ENCODE results near the gene ELOVL6.
A peak's percentile ranks its signal among the peaks of the same experiment; 100 is the strongest.
"Not testable (repeated sequence)": the region's sequence is repeated elsewhere in the genome, so short reads cannot be mapped to it uniquely, and the experiment has no call there.

Gene ELOVL6

GRCh38 chr4:110074570-110074969, 123.8 kb downstream of the ELOVL6 start:
- no peak for DNase-seq (ENCODE audit: low read depth)

DNA sequence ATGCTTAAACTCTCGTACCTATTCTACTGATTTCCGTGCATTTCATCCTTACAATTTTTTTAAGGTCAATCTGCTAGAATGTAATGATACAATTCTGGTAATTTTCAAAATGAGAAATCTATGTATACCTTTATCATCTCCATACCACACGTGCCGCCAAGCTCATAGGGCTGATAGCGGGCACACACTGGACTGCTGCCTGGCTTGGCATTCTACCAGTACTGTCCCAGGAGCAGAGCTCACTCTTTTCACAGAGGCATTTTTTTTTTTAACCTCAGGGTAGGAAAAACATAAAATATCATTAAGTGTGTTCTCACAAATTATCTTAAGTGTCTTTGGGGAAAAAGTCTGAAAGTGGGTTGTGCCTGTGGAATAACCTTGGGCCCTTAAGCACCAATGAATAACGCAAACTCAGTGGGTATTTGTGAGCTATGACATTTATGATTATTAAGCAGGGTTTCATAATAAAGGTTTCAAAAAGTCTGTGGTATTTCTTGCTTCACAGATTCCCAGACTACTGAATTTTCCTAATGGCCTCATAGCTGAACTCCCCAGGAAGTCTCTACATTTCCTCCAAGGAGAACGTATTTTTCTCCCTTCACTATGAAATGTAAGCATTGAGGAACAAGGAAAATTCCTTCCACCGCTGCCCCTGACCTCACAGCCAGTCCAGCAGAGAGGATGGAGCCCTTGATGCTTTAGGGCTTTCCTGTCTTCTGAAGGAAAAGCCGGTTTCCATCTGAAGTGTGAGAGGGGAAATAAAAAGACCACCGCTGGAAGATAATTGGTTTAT, 125.2 kb downstream of the ELOVL6 start:
- no peak for DNase-seq (ENCODE audit: low read depth)

DNA sequence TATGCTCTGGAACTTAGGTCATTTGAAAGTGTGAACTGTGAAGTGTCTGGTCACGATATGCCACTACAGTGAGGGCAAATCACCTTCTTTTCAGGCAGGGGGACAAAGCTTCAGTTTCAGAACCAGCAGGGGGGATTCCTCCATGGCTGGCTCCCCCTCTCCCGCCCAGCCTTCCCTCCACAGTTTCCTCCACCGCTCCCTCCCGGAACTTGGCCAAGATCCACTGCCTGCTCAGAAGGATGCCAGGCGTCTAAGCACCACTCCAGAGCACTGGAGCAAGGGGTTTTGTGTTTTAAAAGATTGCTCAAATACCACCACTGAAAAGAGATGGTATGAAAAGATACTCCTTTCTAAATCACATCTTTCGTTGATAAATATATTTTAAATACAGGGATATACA, 126.9 kb downstream of the ELOVL6 start:
- no peak for DNase-seq (ENCODE audit: low read depth)

DNA sequence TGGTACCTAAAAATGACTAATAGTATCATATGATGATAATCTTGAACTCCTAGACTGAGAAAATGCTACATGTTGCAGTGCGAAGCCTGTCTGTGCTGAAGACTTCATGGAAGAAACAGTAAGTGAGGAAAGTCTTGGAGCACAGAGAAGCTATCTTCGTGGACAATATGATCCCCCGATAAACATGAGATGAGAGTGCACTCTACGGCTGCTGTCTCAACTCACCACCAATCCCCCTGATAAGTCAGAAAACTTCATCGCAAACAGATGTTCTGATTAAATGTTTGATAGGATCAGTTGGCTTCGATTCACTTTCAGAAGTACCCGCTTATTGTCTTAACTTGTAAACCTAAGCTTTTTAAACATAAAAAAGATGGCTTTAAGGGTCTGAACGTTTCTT, 130.2 kb downstream of the ELOVL6 start:
- DNase-seq (ENCODE audit: low read depth) = no peak

DNA sequence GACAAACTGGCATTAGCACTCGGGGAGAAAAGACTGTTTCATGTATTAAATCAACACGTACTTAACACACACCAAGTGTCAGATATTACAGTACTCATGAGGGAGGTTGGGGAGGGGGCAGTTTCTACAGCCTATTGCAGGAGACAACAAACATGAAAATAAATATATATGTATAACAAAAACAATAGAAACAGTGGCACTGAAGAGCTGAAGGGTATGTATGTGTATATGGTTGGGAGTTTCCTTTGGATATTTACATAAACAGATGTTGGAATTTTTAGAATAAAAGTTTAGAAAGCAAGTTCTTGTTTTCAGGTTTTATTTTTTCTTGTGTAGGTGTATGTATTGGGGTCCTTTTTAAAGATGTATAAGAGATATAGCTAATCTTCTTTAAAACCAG, 133.5 kb downstream of the ELOVL6 start:
- no peak for DNase-seq (ENCODE audit: low read depth)

DNA sequence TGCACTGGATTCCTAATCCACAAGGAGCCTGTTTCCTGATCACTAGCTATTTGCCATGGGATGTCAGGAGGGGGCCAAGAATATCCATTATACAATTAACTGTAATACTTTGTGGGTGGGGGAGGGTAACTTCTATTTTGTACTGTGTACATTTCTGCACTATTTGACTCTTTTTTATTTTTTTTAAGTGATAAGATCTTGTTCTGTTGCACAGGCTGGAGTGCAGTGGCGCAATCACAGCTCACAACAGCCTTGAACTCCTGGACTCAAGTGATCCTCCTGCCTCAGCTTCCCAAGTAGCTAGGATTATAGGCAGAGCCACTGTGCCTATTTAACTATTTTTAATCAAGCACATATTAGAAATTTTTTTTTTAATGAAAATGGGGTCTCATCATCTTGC, 134.1 kb downstream of the ELOVL6 start:
- DNase-seq (ENCODE audit: low read depth) = no peak

DNA sequence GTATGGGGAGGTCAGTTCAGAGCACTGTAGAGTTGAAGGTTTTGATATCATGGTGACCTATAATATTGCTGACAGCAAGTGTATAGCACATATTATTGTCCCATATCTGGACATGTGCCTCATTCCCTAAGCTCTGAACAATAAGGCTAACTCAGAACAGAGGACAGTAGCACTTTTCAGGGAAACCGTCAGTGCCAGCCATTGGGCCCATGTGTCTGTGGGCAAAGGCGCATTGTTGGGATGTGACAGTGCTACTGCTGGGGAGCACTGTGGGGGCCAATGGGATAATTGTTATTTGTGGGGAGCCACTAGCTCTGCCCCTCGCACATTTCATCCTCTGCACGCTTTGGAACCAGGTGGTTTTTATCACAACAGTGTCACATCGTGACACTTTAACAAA, 136.2 kb downstream of the ELOVL6 start:
- DNase-seq (ENCODE audit: low read depth) = no peak

DNA sequence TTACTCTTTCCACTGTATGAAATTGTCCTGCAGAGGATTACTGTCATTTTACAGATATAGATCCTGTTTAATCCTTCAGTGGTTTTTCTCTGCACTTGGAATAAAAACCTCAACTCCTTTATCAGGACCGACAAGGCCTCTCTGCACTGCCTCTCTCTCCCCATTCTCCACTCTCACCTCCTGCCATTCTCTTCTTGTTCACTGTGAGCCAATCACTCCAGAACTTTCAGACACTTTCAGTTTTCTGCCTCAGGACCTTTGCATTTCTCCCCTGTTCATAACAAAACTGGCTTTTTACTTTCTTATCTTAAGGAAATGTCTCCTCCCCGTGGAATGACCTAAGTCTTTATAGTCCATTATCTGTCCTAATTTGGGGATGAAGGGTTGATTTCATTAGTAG, 137.3 kb downstream of the ELOVL6 start:
- no peak for DNase-seq (ENCODE audit: low read depth)

GRCh38 chr4:110059556-110060191, 138.7 kb downstream of the ELOVL6 start:
- peak; percentile 14 for DNase-seq (ENCODE audit: low read depth)

DNA sequence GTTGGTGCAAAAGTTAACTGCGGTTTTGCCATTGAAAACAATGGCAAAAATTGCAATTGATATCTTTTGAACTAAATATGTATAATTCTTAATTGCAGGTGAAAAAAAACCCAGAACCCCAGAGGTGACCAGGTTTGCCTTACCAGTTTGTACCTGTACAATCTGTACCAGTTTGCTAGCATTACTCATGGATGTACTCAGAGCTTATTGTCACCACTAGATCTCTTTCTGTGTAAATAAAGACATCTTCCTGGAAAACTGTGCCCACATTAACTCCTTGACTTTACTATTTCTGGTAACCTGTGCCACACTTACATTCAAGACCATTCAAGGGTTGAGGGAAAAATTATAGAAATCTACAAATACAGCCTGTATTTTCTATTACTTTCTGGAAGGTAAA, 139.7 kb downstream of the ELOVL6 start:
- DNase-seq (ENCODE audit: low read depth) = no peak

DNA sequence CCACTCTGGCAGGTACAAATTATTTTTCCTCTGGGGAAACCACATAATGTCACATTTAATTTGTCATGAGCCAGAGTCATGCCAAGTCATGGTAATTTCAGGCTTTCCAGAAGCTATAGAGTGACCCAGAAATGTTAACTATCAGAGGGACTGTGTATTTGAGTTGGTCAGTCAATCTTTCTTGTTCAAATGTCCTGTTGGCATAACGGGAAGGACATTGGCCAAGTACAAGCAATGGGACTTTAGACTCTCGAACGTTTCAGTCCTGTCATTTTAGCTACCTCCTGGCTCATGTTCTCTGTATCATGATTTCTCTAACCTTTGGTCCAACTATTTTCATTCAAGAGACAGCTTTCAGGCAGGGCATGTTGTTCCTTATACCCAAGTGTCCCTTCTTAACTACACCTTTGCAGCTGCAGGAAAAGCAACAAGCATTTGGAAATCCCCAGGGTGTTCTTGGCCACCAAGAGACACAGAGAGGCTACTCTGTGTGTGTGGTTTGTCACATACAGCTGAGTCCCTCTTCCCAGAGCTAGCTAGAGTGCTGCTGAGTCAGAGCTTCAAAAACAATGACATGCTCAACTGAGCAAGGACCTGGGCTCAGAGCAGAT, 143.2 kb downstream of the ELOVL6 start:
- DNase-seq (ENCODE audit: low read depth) = no peak

DNA sequence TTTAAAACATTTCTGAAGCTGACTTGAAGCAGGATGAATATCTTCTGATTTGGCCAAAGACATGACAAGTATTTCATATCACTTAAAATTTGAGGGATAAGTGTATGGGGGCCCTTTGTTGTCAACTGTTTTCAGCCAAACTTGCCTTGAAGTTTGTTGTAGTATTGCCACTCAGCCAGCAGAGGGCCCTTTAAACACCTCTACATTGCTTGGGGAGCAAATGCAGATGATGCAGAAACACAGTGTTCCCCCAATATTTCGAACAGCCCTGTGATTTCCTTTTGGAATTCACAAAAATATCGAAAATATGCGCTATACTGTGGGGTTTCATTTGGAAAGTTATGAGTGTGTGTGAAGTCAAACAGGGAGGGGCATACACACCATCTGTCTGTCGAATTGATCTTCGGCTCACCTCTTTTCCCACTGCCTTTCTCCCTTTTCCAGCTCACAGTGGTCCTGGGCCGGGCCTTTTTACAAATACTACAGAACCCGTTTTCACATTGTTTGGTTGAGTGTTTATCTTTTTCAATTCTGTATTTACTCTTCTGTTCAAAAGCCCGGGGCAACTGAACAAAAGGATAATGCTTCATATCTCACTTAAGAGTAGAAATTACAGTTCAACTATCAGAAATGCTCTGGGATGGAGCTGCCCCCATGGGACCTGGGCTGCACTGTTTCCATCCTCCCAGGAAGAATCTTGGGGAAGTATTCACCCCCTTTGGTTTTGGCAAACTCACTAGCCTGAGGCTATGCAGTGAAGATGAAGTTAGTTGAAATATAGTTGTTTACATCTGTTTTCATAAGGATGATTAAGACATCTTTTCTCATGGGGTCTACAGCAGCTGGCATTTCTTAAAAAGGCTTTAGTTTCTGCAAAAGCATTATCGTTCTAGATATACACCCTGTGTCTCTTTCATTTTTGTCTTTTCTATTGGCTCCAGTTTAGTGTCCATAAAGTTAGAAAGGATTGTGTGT, 148.2 kb downstream of the ELOVL6 start:
- DNase-seq (ENCODE audit: low read depth) = peak; percentile 14

DNA sequence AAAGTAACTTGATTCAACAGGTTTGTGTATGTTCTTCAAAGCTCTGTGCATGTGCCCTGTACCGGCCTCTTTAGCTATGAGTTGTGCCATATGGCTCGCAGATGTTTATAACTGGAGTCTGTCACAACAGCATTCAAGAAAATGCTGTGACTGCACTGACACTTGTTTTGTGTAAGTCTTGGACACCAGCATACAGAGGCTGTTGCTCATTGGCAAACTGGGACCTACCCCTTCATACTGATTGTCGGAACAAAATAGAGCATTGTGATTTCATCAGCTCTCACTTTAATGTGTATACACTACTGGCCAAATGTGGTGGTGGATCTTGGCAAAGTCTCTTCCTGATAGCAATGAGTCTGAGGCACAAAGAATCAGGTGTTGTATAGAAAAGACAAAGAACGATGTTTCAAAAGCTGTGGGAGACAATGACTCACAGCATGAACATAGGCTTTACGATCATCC, 151.8 kb downstream of the ELOVL6 start:
- DNase-seq (ENCODE audit: low read depth) = peak; percentile 6

- no peak for DNase-seq (ENCODE audit: low read depth)
These were observed 155.6 kb downstream of the ELOVL6 start for GRCh38 chr4:110042545-110043517.

- no peak for DNase-seq (ENCODE audit: low read depth)
These were observed 156.7 kb downstream of the ELOVL6 start for GRCh38 chr4:110041735-110042134.

DNA sequence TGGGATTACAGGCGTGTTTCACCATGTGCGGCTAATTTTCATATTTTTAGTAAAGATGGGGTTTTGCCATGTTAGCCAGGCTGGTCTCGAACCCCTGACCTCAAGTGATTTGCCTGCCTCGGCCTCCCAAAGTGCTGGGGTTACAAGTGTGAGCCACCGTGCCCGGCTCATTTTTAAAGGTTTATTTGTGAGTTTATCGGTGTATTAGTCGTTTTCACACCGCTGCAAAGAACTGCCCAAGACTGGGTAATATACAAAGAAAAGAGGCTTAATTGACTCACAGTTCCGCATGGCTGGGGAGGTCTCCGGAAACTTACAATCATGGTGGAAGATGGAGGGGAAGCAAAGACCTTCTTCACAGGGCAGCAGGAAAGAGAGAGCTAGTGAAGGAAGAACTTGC, 159.3 kb downstream of the ELOVL6 start:
- DNase-seq (ENCODE audit: low read depth) = not testable (repeated sequence)

DNA sequence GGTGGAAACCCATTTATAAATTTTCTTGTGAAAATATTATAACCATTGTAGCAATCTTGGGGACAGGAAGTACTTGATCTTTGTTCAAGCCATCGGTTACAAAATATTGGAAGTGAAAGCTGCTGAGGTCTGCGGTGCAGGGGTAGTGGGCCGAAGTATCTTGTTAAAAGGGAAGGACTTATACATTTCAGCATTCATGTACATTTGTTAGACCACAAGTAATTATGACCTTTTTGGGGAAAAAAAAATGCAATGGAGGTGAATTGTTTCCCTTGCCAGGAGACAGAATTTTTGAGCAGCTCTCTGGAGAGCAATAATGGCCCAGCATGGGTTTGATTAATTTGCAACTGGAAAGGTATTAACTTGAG, 164.4 kb downstream of the ELOVL6 start:
- DNase-seq (ENCODE audit: low read depth) = no peak

GRCh38 chr4:110033355-110034025, 164.9 kb downstream of the ELOVL6 start:
- DNase-seq (ENCODE audit: low read depth) = no peak

DNA sequence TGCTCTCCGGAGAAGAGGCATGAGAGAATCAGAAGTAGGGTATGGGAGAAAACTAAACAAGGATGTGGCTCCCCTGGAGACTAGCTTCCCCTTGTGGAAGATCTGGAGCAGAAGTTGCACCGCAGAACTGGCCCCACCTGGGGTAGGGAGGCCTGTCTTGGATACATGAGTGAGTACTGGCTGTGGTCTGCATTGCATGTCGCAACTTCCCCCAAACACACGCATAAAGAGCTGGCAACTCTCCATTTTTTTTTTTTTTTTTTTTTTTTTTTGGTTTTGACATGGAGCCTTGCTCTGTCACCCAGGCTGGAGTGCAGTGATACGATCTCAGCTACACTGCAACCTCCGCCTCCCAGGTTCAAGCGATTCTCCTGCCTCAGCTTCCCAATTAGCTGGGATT, 165.8 kb downstream of the ELOVL6 start:
- DNase-seq (ENCODE audit: low read depth) = no peak

DNA sequence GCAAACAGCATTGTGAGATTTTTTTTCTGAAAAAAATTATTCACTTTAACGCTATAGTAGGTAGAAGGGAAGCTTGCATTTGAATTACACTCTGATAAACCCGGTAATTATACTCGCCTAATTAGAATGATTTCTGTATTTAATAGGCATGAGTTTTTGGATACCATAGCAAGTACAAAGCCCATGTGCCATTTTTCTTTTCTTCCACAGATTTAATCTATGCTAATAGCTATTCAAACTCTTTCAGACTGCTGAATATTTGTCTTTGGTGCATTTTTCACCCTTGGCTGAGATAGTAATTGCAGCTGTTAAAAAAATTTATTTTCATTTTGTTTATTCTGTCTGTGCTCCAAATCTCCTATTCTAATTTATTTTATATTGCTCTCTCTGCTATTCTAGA, 172.7 kb downstream of the ELOVL6 start:
- DNase-seq (ENCODE audit: low read depth) = no peak
